Smooth muscle cell (in vitro differentiated cells): ENCODE data around the gene MAN1B1. TPM values are rescaled to one million over a fixed set of nuclear protein-coding genes. Genes with fewer than 3 reads are reported as not detected.

Experiments
- DNase-seq: peaks from one replicate; lab custom pipeline; 2025; ENCODE audit not compliant: unreplicated experiment; lab: John Stamatoyannopoulos, UW
- H2AFZ ChIP-seq: fragments of 200-600 bp; sonication (generic); 2 replicates; pipeline ENCODE4 v1.6.0; 2016; ENCODE audit warnings: antibody characterized with exemption, low read depth, mild to moderate bottlenecking
- H3F3A ChIP-seq: fragments of 200-600 bp; sonication (generic); 2 replicates; pipeline ENCODE4 v1.6.0; 2017; ENCODE audit warnings: antibody characterized with exemption, low read depth
- H3K27ac ChIP-seq: fragments of 200-600 bp; sonication (generic); 2 replicates; pipeline ENCODE4 v1.5.1; 2016; ENCODE audit warnings: low read depth, mild to moderate bottlenecking
- H3K27me3 ChIP-seq: fragments of 200-600 bp; sonication (generic); 2 replicates; pipeline ENCODE4 v1.6.1; 2016; ENCODE audit warnings: low read depth, mild to moderate bottlenecking
- H3K36me3 ChIP-seq: fragments of 200-600 bp; sonication (generic); 2 replicates; pipeline ENCODE4 v1.5.1; 2016; ENCODE audit warnings: low read depth
- H3K4me1 ChIP-seq: fragments of 200-600 bp; sonication (generic); 2 replicates; pipeline ENCODE4 v1.5.1; 2016; ENCODE audit warnings: low read depth
- H3K4me2 ChIP-seq: fragments of 200-600 bp; sonication (generic); 2 replicates; pipeline ENCODE4 v1.6.0; 2016; ENCODE audit warnings: mild to moderate bottlenecking
- H3K4me3 ChIP-seq: fragments of 200-600 bp; sonication (generic); 2 replicates; pipeline ENCODE4 v1.5.1; 2016; ENCODE audit warnings: mild to moderate bottlenecking
- H3K79me2 ChIP-seq: fragments of 200-600 bp; sonication (generic); 2 replicates; pipeline ENCODE4 v1.6.0; 2016; ENCODE audit warnings: low read depth, mild to moderate bottlenecking
- H3K9ac ChIP-seq: fragments of 200-600 bp; sonication (generic); 2 replicates; pipeline ENCODE4 v1.6.0; 2016; ENCODE audit warnings: low read depth
- H3K9me3 ChIP-seq: fragments of 200-600 bp; sonication (generic); replicated peaks from 2 replicates; pipeline ENCODE4 v1.5.1; 2016; ENCODE audit warnings: low read depth
- H4K20me1 ChIP-seq: fragments of 200-600 bp; sonication (generic); 2 replicates; pipeline ENCODE4 v1.6.0; 2016; ENCODE audit warnings: low read depth
- CTCF ChIP-seq: fragments of 200-600 bp; sonication (generic); IDR thresholded peaks from 2 replicates; pipeline ENCODE4 v1.5.1; 2017; ENCODE audit warnings: borderline replicate concordance, mild to moderate bottlenecking, antibody characterized with exemption; ENCODE audit not compliant: insufficient read depth, poor library complexity, severe bottlenecking
- WGBS: methylation state at CpG from one replicate; pipeline ENCODE4 v1.1.7; 2016; ENCODE audit warnings: low lambda C conversion rate; 5-methylcytosine and 5-hydroxymethylcytosine counted together
- polyA plus RNA-seq: library from polyadenylated mRNA; unstranded; fragments of >200 nt; fragmentation: Nextera tagmentation; extraction: Ambion mirVana; gene quantifications from 2 replicates; pipeline ENCODE4 v1.2.1, GENCODE V29; 2016
- total RNA-seq: library from RNA; depleted of rRNA; stranded (reverse); fragments of >200 nt; gene quantifications from 2 replicates; pipeline ENCODE4 v1.2.3, GENCODE V29; 2014

MAN1B1 gene
- total and polyA plus RNA-seq, 2 experiments from 2014 or later, result 62.9 to 97.1 TPM

GRCh38 chr9:137045294-137046087 lies 41.3 kb upstream of the MAN1B1 start:
- Histone ChIP-seq H2AFZ (peak overlapping the region; percentile 77), H3K27me3 (peaks cover 55% of the 10 kb centered on the region), H3K4me2 (peak overlapping the region; percentile 94), H3K9ac (no peak overlapping the region), H4K20me1 (peaks cover 12% of the 10 kb centered on the region), H3K9me3 (no peaks in the 10 kb centered on the region), H3K27ac (no peak overlapping the region), H3K36me3 (no peaks in the 10 kb centered on the region), H3K4me3 (peak overlapping the region; percentile 61), H3K4me1 (peaks cover 12% of the 10 kb centered on the region), H3F3A (no peaks in the 10 kb centered on the region), H3K79me2 (no peaks in the 10 kb centered on the region)
- no peak for TF ChIP-seq CTCF
- 6% methylated on average over 81 of the region's 96 CpGs for WGBS
- no peak for DNase-seq

GRCh38 chr9:137046088-137046787 lies 40.5 kb upstream of the MAN1B1 start, which contains the start of gene NPDC1:
Gene NPDC1 (minus strand): TSS chr9:137046177. CDS start chr9:137045989, 188 bp downstream.
- H3K9ac ChIP-seq, result no peak within 1 kb of the TSS
- peaks cover 12% of the 10 kb centered on the region for H4K20me1 ChIP-seq
- peaks cover 12% of the 10 kb centered on the region for H3K4me1 ChIP-seq
- peak; percentile 40 for DNase-seq
- H3F3A ChIP-seq, result no peaks in the 10 kb centered on the region
- peak within 1 kb of the TSS; percentile 77 for H2AFZ ChIP-seq
- no peak within 1 kb of the TSS for H3K27ac ChIP-seq
- no peaks in the 10 kb centered on the region for H3K36me3 ChIP-seq
- no peaks in the 10 kb centered on the region for H3K9me3 ChIP-seq
- peak; percentile 80 for TF ChIP-seq CTCF
- peak within 1 kb of the TSS; percentile 94 for H3K4me2 ChIP-seq
- H3K4me3 ChIP-seq, result peak within 1 kb of the TSS; percentile 61
- WGBS, result under 1% methylated on average over 36 of the region's 57 CpGs
- no peaks in the 10 kb centered on the region for H3K79me2 ChIP-seq
- H3K27me3 ChIP-seq, result peaks cover 55% of the 10 kb centered on the region

GRCh38 chr9:137048655-137049543 lies 37.9 kb upstream of the MAN1B1 start:
- TF ChIP-seq CTCF, result no peak
- H3F3A ChIP-seq, result no peaks in the 10 kb centered on the region
- DNase-seq, result no peak
- 69% methylated on average over 49 of the region's 72 CpGs for WGBS
- no peaks in the 10 kb centered on the region for H3K36me3 ChIP-seq
- H3K4me2 ChIP-seq, result no peak overlapping the region
- peaks cover 12% of the 10 kb centered on the region for H4K20me1 ChIP-seq
- H3K4me1 ChIP-seq, result peaks cover 17% of the 10 kb centered on the region
- H3K4me3 ChIP-seq, result no peak overlapping the region
- no peak overlapping the region for H3K27ac ChIP-seq
- H3K9ac ChIP-seq, result no peak overlapping the region
- peaks cover 79% of the 10 kb centered on the region for H3K27me3 ChIP-seq
- no peak overlapping the region for H2AFZ ChIP-seq
- no peaks in the 10 kb centered on the region for H3K79me2 ChIP-seq
- no peaks in the 10 kb centered on the region for H3K9me3 ChIP-seq
